ENCODE measurements around the gene BTN3A1. TPM values are rescaled to one million over a fixed set of nuclear protein-coding genes. Genes with fewer than 3 reads are reported as not detected.

The BTN3A1 gene
- total and polyA plus RNA-seq, 2 of the 13 experiments (the other 11 are each of a cell fraction or from before 2014, with no cell fraction given) = 13.3 to 14.0 TPM

DNA sequence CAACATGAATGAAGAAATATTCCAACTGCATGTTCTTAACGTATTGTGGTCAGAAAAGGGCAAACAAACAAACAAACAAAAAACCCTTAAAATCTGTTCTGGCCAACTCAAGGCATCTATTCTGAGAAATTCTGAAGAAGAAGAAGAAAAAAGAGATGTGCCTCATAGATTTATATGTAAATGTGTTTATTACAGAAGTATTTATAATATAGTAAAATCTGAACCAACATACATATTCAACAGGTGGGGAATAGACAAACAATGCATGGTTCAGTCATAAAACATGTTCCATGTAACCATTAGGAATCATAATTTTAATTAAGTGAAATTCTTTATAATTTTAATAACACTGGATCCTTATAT lies 36.5 kb upstream of the BTN3A1 start (continued):
- TF ChIP-seq ZBTB40 (IDR thresholded peaks at IDR 0.05) = no peak
- TF ChIP-seq ZBTB40 (CRISPR knock-in tag; IDR thresholded peaks at IDR 0.05) = 0 out of 2 replicates have a peak, but pooled peaks have one; percentile 8
- TF ChIP-seq HNRNPH1 (optimal IDR thresholded peaks at IDR 0.05; ENCODE audit: low read depth, low read length) = no peak
- TF ChIP-seq, protein P1, sequence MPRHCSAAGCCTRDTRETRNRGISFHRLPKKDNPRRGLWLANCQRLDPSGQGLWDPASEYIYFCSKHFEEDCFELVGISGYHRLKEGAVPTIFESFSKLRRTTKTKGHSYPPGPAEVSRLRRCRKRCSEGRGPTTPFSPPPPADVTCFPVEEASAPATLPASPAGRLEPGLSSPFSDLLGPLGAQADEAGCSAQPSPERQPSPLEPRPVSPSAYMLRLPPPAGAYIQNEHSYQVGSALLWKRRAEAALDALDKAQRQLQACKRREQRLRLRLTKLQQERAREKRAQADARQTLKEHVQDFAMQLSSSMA (CRISPR knock-in tag; IDR thresholded peaks at IDR 0.05) = no peak
- no peak for TF ChIP-seq ZNF121 (CRISPR knock-in tag; IDR thresholded peaks at IDR 0.05)
- TF ChIP-seq HDAC2 (CRISPR knock-in tag; IDR thresholded peaks at IDR 0.05) = 0 out of 2 replicates have a peak, but pooled peaks have one; percentile 3
- TF ChIP-seq MEF2D (CRISPR knock-in tag; IDR thresholded peaks at IDR 0.05) = no peak
- TF ChIP-seq, protein P2, sequence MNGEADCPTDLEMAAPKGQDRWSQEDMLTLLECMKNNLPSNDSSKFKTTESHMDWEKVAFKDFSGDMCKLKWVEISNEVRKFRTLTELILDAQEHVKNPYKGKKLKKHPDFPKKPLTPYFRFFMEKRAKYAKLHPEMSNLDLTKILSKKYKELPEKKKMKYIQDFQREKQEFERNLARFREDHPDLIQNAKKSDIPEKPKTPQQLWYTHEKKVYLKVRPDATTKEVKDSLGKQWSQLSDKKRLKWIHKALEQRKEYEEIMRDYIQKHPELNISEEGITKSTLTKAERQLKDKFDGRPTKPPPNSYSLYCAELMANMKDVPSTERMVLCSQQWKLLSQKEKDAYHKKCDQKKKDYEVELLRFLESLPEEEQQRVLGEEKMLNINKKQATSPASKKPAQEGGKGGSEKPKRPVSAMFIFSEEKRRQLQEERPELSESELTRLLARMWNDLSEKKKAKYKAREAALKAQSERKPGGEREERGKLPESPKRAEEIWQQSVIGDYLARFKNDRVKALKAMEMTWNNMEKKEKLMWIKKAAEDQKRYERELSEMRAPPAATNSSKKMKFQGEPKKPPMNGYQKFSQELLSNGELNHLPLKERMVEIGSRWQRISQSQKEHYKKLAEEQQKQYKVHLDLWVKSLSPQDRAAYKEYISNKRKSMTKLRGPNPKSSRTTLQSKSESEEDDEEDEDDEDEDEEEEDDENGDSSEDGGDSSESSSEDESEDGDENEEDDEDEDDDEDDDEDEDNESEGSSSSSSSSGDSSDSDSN (CRISPR knock-in tag; IDR thresholded peaks at IDR 0.05) = peak; percentile 10; the same call in 1 of the 2 replicates
- no peak for TF ChIP-seq ZNF75D (CRISPR knock-in tag; IDR thresholded peaks at IDR 0.05; ENCODE audit: borderline replicate concordance)
